ENCODE results near the gene KYNU. TPM values are rescaled to one million over a fixed set of nuclear protein-coding genes. Genes with fewer than 3 reads are reported as not detected.

KYNU gene
- total and polyA plus RNA-seq, 9 of the 15 experiments (the other 6 are each of a cell fraction or from before 2014, with no cell fraction given) = 2.6 to 11.6 (median 7.2) TPM

DNA sequence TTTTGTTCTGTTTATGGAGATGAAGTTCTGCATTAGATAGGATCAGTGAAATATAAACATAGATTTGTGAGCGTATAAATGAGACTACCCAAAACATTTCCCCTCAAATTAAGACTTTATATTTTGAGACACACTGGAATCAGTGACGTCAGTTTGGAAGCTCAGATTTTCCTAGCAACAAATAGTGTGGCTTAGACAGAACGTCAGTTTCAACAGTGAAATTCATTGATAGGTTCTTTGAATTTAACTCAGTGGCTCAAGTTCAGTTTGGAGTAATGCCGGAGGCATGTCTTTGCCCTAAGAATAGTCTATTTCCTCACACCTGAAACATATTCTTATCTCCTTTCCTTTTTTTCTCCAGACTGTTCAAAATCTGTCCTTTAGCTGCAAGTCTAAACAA is 138.2 kb downstream of the KYNU start:
- FAIRE-seq = no peak
- Histone ChIP-seq H3K27ac (ENCODE audit: extremely low read depth, low read depth, low read length) (no peak overlapping the region), H3K27me3 (ENCODE audit: control insufficient read depth in 2 of 2, insufficient read depth in 2 of 2, low read length in 2 of 2) (no peaks in the 10 kb centered on the region), H3K9me3 (replicated peaks; ENCODE audit: control insufficient read depth, insufficient read depth, low read depth, low read length) (no peaks in the 10 kb centered on the region), H3K9ac (ENCODE audit: insufficient read depth in 1 of 2, low read depth in 2 of 2, low read length in 2 of 2) (no peak overlapping the region), H2AFZ (ENCODE audit: low read depth, low read length) (no peak overlapping the region), H4K20me1 (replicated peaks; ENCODE audit: control insufficient read depth, insufficient read depth, low read length) (no peaks in the 10 kb centered on the region), H3K79me2 (ENCODE audit: control insufficient read depth, insufficient read depth, low read length) (no peaks in the 10 kb centered on the region), H3K36me3 (ENCODE audit: control insufficient read depth, insufficient read depth, low read length) (no peaks in the 10 kb centered on the region), H3K4me3 (no peak overlapping the region), H3K4me2 (ENCODE audit: insufficient read depth, low read length) (no peak overlapping the region), H3K9me1 (ENCODE audit: control insufficient read depth, insufficient read depth, low read length) (no peaks in the 10 kb centered on the region), H3K4me1 (replicated peaks in 1 of 2; ENCODE audit: control insufficient read depth in 2 of 2, insufficient read depth in 2 of 2, low read length in 2 of 2) (no peaks in the 10 kb centered on the region)
- ATAC-seq = no peak
- WGBS (ENCODE audit: insufficient coverage, low coverage, missing lambda C conversion rate) = 1% methylated on average over 4 of the region's 4 CpGs
- ChIA-PET POLR2A (no interaction called here), CTCF (ENCODE audit: low intra/inter-chr PET ratio) (no interaction called here)
- no peak for DNase-seq (ENCODE audit: extremely low read depth in 1 of 4, low spot score in 3 of 4)
- no TSS peak for BruUV-seq (replicated peaks)
- intact Hi-C loops (cut with micrococcal nuclease) (no loop called here), in situ Hi-C loops (cut with MboI) (no loop called here)
- no peak for TF ChIP-seq MTF1 (CRISPR knock-in tag; IDR thresholded peaks at IDR 0.05; ENCODE audit: borderline replicate concordance)
- no peak for TF ChIP-seq BHLHE40 (IDR thresholded peaks at IDR 0.05; ENCODE audit: low read length)
- TF ChIP-seq, protein P1, sequence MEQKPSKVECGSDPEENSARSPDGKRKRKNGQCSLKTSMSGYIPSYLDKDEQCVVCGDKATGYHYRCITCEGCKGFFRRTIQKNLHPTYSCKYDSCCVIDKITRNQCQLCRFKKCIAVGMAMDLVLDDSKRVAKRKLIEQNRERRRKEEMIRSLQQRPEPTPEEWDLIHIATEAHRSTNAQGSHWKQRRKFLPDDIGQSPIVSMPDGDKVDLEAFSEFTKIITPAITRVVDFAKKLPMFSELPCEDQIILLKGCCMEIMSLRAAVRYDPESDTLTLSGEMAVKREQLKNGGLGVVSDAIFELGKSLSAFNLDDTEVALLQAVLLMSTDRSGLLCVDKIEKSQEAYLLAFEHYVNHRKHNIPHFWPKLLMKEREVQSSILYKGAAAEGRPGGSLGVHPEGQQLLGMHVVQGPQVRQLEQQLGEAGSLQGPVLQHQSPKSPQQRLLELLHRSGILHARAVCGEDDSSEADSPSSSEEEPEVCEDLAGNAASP (IDR thresholded peaks at IDR 0.05) = no peak
- no peak for TF ChIP-seq IFI16 (CRISPR knock-in tag; IDR thresholded peaks at IDR 0.05)
- no peak for TF ChIP-seq SRSF3 (IDR thresholded peaks at IDR 0.05; ENCODE audit: insufficient read depth, low read length)
- TF ChIP-seq, protein P2, sequence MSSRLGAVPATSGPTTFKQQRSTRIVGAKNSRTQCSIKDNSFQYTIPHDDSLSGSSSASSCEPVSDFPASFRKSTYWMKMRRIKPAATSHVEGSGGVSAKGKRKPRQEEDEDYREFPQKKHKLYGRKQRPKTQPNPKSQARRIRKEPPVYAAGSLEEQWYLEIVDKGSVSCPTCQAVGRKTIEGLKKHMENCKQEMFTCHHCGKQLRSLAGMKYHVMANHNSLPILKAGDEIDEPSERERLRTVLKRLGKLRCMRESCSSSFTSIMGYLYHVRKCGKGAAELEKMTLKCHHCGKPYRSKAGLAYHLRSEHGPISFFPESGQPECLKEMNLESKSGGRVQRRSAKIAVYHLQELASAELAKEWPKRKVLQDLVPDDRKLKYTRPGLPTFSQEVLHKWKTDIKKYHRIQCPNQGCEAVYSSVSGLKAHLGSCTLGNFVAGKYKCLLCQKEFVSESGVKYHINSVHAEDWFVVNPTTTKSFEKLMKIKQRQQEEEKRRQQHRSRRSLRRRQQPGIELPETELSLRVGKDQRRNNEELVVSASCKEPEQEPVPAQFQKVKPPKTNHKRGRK (tag; IDR thresholded peaks at IDR 0.05) = no peak
- TF ChIP-seq ATF7 (IDR thresholded peaks at IDR 0.05) = no peak
- TF ChIP-seq MEF2D (tag; conservative IDR thresholded peaks at IDR 0.05; ENCODE audit: low read depth) = no peak
- no peak for TF ChIP-seq HDAC6 (IDR thresholded peaks at IDR 0.05; ENCODE audit: low read depth, low read length)
- TF ChIP-seq FIP1L1 (IDR thresholded peaks at IDR 0.05; ENCODE audit: low read depth, low read length, poor library complexity, severe bottlenecking) = no peak
- TF ChIP-seq TAL1 (IDR thresholded peaks at IDR 0.05) = no peak

Measured in K562 (cell line).